Activated CD4-positive, alpha-beta T cell treated with anti-CD3 and anti-CD28 coated beads for 36 hours (primary cell): Measurements from ENCODE around the gene TFF3. TPM values are rescaled to one million over a fixed set of nuclear protein-coding genes. Genes with fewer than 3 reads are reported as not detected.

Source experiments
- ATAC-seq: fragments of 200-7000 bp; cut with Tn5 transposase; one replicate; pipeline ENCODE4 v1.10.0; 2021; ENCODE audit warnings: mild to moderate bottlenecking, moderate library complexity
- CTCF ChIA-PET: fragments of 350-600 bp; sonication (Branson Sonifier 250); formaldehyde crosslinking; loops from one replicate; lab custom pipeline; 2021; ENCODE audit warnings: antibody characterized with exemption; lab: Charles Lee
- POLR2A ChIA-PET: fragments of 350-600 bp; sonication (Branson Sonifier 250); formaldehyde crosslinking; loops from one replicate; lab custom pipeline; 2021; ENCODE audit warnings: antibody characterized with exemption, inconsistent platforms; lab: Charles Lee
- DNase-seq: peaks from one replicate; pipeline ENCODE4 v3.0.0-alpha.2; 2020
- H3K27ac Mint-ChIP-seq: one replicate; pipeline ENCODE4 v1.8.0; 2021; ENCODE audit warnings: mixed read lengths
- H3K27me3 Mint-ChIP-seq: one replicate; pipeline ENCODE4 v1.8.0; 2021; ENCODE audit warnings: mixed read lengths
- H3K36me3 Mint-ChIP-seq: one replicate; pipeline ENCODE4 v1.8.0; 2021; ENCODE audit warnings: low read depth, mixed read lengths
- H3K4me1 Mint-ChIP-seq: one replicate; pipeline ENCODE4 v1.8.0; 2021; ENCODE audit warnings: mixed read lengths
- H3K4me3 Mint-ChIP-seq: one replicate; pipeline ENCODE4 v1.8.0; 2021; ENCODE audit warnings: mild to moderate bottlenecking, moderate library complexity, mixed read lengths
- H3K9me3 Mint-ChIP-seq: one replicate; pipeline ENCODE4 v1.8.0; 2021; ENCODE audit warnings: low read depth, mixed read lengths
- intact Hi-C, 2 experiments: fragments of 100-400 bp; cut with DNase I in 1 of 2; cut with micrococcal nuclease in 1 of 2; formaldehyde crosslinking; loops; one replicate each; pipeline versions ENCODE4 v1.14.2 to v1.15.1; 2022 to 2024; cut with DNase I, micrococcal nuclease
- total RNA-seq, 2 experiments: library from RNA; stranded (reverse); gene quantifications; one replicate each; pipeline ENCODE4 v1.2.3, GENCODE V29; 2021

TFF3 gene
- total RNA-seq, 2 experiments from 2014 or later: not detected

GRCh38 chr21:42346866-42347600 is 31.8 kb upstream of the TFF3 start:
- Mint-ChIP-seq H3K27ac (no peak overlapping the region), H3K9me3 (no peaks in the 10 kb centered on the region), H3K4me1 (no peaks in the 10 kb centered on the region), H3K36me3 (no peaks in the 10 kb centered on the region), H3K27me3 (no peaks in the 10 kb centered on the region), H3K4me3 (no peak overlapping the region)
- ATAC-seq (no peak), DNase-seq (no peak)
- intact Hi-C loops: no loop called here
- ChIA-PET CTCF (interaction anchor here (1.9 kb wide), 1 partner anchor 10 kb away, joined by 5 read pairs; no protein-coding TSS in a partner anchor), POLR2A (no interaction called here)

GRCh38 chr21:42346441-42346840 is 31.2 kb upstream of the TFF3 start:
- ChIA-PET CTCF (interaction anchor here (1.9 kb wide), 1 partner anchor 9 kb away, joined by 5 read pairs; no protein-coding TSS in a partner anchor), POLR2A (no interaction called here)
- no peak for ATAC-seq
- Mint-ChIP-seq H3K36me3 (no peaks in the 10 kb centered on the region), H3K9me3 (no peaks in the 10 kb centered on the region), H3K4me1 (no peaks in the 10 kb centered on the region), H3K4me3 (no peak overlapping the region), H3K27me3 (no peaks in the 10 kb centered on the region), H3K27ac (no peak overlapping the region)
- DNase-seq: no peak
- intact Hi-C loops: no loop called here

GRCh38 chr21:42344631-42345030 is 29.4 kb upstream of the TFF3 start:
- POLR2A ChIA-PET: interaction anchor here (0.6 kb wide), 1 partner anchor 133 kb away, joined by 4 read pairs; no protein-coding TSS in a partner anchor

GRCh38 chr21:42343963-42344510 is 28.8 kb upstream of the TFF3 start:
- Mint-ChIP-seq H3K27me3 (no peaks in the 10 kb centered on the region), H3K36me3 (no peaks in the 10 kb centered on the region), H3K4me3 (no peak overlapping the region), H3K9me3 (no peaks in the 10 kb centered on the region), H3K4me1 (peaks cover 4% of the 10 kb centered on the region), H3K27ac (no peak overlapping the region)
- intact Hi-C loops: no loop called here
- CTCF ChIA-PET: interaction anchor here (0.7 to 0.8 kb wide), 3 partner anchors 10 to 735 kb away, joined by 3 to 4 read pairs (median 3); no protein-coding TSS in a partner anchor
- ATAC-seq (no peak), DNase-seq (no peak)
- POLR2A ChIA-PET: interaction anchor here (0.6 kb wide), 1 partner anchor 133 kb away, joined by 4 read pairs; no protein-coding TSS in a partner anchor

More at GRCh38 chr21:42344631-42345030, 29.4 kb upstream of the TFF3 start:
- no peaks in the 10 kb centered on the region for H3K4me1 Mint-ChIP-seq
- no peak for ATAC-seq
- intact Hi-C loops: no loop called here
- no peaks in the 10 kb centered on the region for H3K36me3 Mint-ChIP-seq
- H3K4me3 Mint-ChIP-seq: no peak overlapping the region
- H3K27ac Mint-ChIP-seq: no peak overlapping the region
- no peak for DNase-seq
- H3K27me3 Mint-ChIP-seq: no peaks in the 10 kb centered on the region
- H3K9me3 Mint-ChIP-seq: no peaks in the 10 kb centered on the region
- CTCF ChIA-PET: interaction anchor here (0.8 kb wide), 1 partner anchor 10 kb away, joined by 3 read pairs; no protein-coding TSS in a partner anchor

GRCh38 chr21:42343556-42343955 is 28.3 kb upstream of the TFF3 start:
- no peak for ATAC-seq
- H3K27ac Mint-ChIP-seq: no peak overlapping the region
- peaks cover 9% of the 10 kb centered on the region for H3K4me1 Mint-ChIP-seq
- no peak for DNase-seq
- intact Hi-C loops: no loop called here
- no peaks in the 10 kb centered on the region for H3K9me3 Mint-ChIP-seq
- ChIA-PET CTCF (interaction anchor here (0.7 kb wide), 3 partner anchors 134 to 734 kb away, joined by 3 to 4 read pairs (median 3); no protein-coding TSS in a partner anchor), POLR2A (no interaction called here)
- H3K27me3 Mint-ChIP-seq: no peaks in the 10 kb centered on the region
- no peaks in the 10 kb centered on the region for H3K36me3 Mint-ChIP-seq
- H3K4me3 Mint-ChIP-seq: no peak overlapping the region

GRCh38 chr21:42343101-42343500 is 27.9 kb upstream of the TFF3 start:
- CTCF ChIA-PET: interaction anchor here (0.6 to 0.7 kb wide), 3 partner anchors 41 to 734 kb away, joined by 3 to 4 read pairs (median 3); no protein-coding TSS in a partner anchor
- Mint-ChIP-seq H3K9me3 (no peaks in the 10 kb centered on the region), H3K4me3 (no peak overlapping the region), H3K4me1 (peaks cover 13% of the 10 kb centered on the region), H3K27me3 (no peaks in the 10 kb centered on the region), H3K27ac (no peak overlapping the region), H3K36me3 (no peaks in the 10 kb centered on the region)
- no peak for ATAC-seq
- DNase-seq: no peak
- POLR2A ChIA-PET: no interaction called here
- intact Hi-C loops: no loop called here

GRCh38 chr21:42341776-42342542 is 26.8 kb upstream of the TFF3 start:
- Mint-ChIP-seq H3K27ac (no peak overlapping the region), H3K9me3 (no peaks in the 10 kb centered on the region), H3K4me3 (no peak overlapping the region), H3K36me3 (no peaks in the 10 kb centered on the region), H3K4me1 (peaks cover 21% of the 10 kb centered on the region), H3K27me3 (no peaks in the 10 kb centered on the region)
- intact Hi-C loops: no loop called here
- ATAC-seq: no peak
- ChIA-PET CTCF (interaction anchor here (0.7 to 1.0 kb wide), 3 partner anchors 15 to 22 kb away, joined by 3 read pairs; no protein-coding TSS in a partner anchor), POLR2A (no interaction called here)
- DNase-seq: no peak

GRCh38 chr21:42340187-42341050 is 25.2 kb upstream of the TFF3 start:
- CTCF ChIA-PET: interaction anchor here (0.6 to 2.9 kb wide), 5 partner anchors 30 to 101 kb away, joined by 3 to 11 read pairs (median 4); no protein-coding TSS in a partner anchor
- no peaks in the 10 kb centered on the region for H3K9me3 Mint-ChIP-seq
- no peak for DNase-seq
- peaks cover 21% of the 10 kb centered on the region for H3K4me1 Mint-ChIP-seq
- peaks cover 2% of the 10 kb centered on the region for H3K27me3 Mint-ChIP-seq
- H3K4me3 Mint-ChIP-seq: no peak overlapping the region
- H3K36me3 Mint-ChIP-seq: no peaks in the 10 kb centered on the region
- intact Hi-C loops: no loop called here
- no peak for ATAC-seq
- H3K27ac Mint-ChIP-seq: no peak overlapping the region
- POLR2A ChIA-PET: no interaction called here

GRCh38 chr21:42338729-42339715 is 23.8 kb upstream of the TFF3 start:
- ChIA-PET CTCF (interaction anchor here (0.7 to 3.4 kb wide), 25 partner anchors 9 to 199 kb away, joined by 3 to 23 read pairs (median 4); partner anchors contain the start of genes TFF3 and UBASH3A), POLR2A (no interaction called here)
- H3K4me1 Mint-ChIP-seq: peaks cover 21% of the 10 kb centered on the region
- intact Hi-C loops: loop anchor here (1.0 to 10.0 kb wide), 6 partner anchors 33 to 476 kb away; no protein-coding TSS in a partner anchor
- no peaks in the 10 kb centered on the region for H3K9me3 Mint-ChIP-seq
- ATAC-seq (peak; percentile 50), DNase-seq (no peak)
- H3K36me3 Mint-ChIP-seq: no peaks in the 10 kb centered on the region
- H3K27me3 Mint-ChIP-seq: peaks cover 2% of the 10 kb centered on the region
- no peak overlapping the region for H3K27ac Mint-ChIP-seq
- H3K4me3 Mint-ChIP-seq: no peak overlapping the region
